Fibroblast of villous mesenchyme (primary cell): Measurements from ENCODE around the gene SLX9. TPM values are rescaled to one million over a fixed set of nuclear protein-coding genes. Genes with fewer than 3 reads are reported as not detected.

Source experiments
- DNase-seq: peaks from one replicate; pipeline ENCODE4 v3.0.0-alpha.2; 2010; ENCODE audit warnings: low read depth
- H3K4me3 ChIP-seq: 2 replicates; pipeline ENCODE4 v1.5.1; 2011; ENCODE audit warnings: low read depth, mild to moderate bottlenecking, low read length
- CTCF ChIP-seq: IDR thresholded peaks from 2 replicates; pipeline ENCODE4 v1.5.1; 2012; ENCODE audit warnings: low read depth, mild to moderate bottlenecking, low read length; ENCODE audit not compliant: insufficient read depth
- total RNA-seq: library from RNA; depleted of rRNA; stranded (reverse); fragments of >200 nt; gene quantifications from 2 replicates; pipeline ENCODE4 v1.2.3, GENCODE V29; 2012

The SLX9 gene
- total RNA-seq, 1 donor: 12.1 TPM

GRCh38 chr21:45002381-45003204, 62.8 kb downstream of the SLX9 start:
- no peak for DNase-seq
- TF ChIP-seq CTCF: no peak

GRCh38 chr21:45003331-45004058, 63.7 kb downstream of the SLX9 start:
- TF ChIP-seq CTCF: no peak
- no peak for DNase-seq
- H3K4me3 ChIP-seq: no peak overlapping the region

More at GRCh38 chr21:45002381-45003204, 62.8 kb downstream of the SLX9 start:
- H3K4me3 ChIP-seq: no peak overlapping the region

DNA sequence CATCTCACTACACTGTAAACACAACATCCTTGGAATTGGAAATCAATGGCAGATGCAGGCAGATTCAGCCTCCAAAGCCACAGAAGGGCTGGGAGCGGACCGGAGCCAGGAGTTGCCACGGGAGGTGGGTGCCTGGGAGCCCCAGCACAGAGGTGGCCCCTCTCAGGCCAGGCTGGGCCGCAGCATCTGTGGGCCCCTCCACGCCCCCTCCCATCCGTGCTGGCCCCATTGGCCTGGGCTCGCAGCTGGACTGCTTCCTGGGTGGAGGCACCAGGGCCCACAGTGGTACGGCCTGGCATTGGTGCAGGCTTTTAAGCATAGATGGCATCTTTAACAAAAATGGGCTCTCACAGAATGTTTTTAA, 64.2 kb downstream of the SLX9 start:
- no peak for DNase-seq
- TF ChIP-seq CTCF: no peak
- H3K4me3 ChIP-seq: no peak overlapping the region

DNA sequence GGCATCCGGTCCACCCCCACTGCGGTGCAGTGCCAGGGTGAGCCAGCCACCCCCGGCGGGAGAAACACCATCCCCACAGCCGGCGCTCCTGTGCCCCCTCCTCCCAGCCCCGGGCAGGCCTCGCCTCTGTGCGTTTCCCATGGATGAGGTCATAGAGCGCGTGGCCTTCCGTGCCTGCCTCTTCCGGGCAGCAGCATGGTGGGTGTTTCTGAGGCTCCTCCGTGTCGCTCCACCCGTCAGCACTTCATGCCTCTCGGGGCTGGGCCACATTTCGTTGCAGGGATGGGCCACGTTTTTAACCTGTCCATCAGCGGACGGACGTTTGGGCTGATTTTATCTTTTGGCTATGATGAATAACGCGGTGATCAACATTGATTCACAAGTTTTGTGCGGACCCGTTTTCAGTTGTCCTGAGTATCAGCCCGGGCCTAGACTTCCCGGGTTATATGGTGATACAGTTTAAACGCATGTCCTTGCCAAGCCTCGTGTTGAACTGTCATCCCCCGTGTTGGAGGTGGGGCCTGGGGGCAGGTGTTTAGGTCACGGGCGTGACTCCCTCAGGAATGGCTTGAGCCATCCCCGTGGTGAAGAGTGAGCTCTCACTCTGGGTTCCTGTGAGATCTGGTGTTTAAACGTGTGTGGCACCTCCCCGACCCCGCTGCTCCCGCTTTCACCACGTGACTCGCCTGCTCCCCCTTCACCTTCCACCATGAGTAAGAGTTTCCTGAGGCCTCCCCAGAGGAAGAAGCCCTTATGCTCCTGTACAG, 64.8 kb downstream of the SLX9 start:
- DNase-seq: no peak
- H3K4me3 ChIP-seq: no peak overlapping the region
- no peak for TF ChIP-seq CTCF

DNA sequence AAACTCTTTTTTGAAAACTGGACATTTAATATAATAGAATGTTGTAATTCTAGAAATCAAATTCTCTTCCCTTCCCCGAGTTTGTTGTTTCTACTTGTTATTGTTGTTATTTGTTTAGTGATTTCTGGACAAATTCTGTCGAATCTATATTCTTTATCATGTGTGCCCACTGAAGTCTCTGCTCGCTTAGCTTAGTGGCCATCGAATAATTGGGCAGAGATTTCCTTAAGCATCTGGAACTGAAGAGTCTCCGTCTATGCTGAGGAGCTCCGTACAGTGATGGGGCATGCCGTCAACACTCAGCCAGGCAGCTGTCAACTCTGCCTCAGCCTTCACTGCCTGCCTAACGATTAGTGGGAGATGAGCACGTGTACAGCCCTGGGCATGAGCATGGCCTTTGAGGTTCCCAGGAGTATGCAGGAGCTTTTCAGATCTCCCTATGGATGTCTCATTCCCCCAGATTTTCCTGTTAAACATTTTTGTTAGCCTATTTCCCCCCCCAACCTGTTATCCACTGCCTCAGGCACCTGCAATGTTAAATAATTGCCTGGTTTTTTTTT, 66.8 kb downstream of the SLX9 start:
- TF ChIP-seq CTCF: no peak
- no peak overlapping the region for H3K4me3 ChIP-seq
- DNase-seq: no peak

- no peak overlapping the region for H3K4me3 ChIP-seq
- no peak for TF ChIP-seq CTCF
- no peak for DNase-seq
These were observed 69.8 kb downstream of the SLX9 start for GRCh38 chr21:45009616-45010015.
